Rectal smooth muscle tissue (tissue), 1 donor: ENCODE measurements around the gene PPP6R1.

Source experiments
- H3K27ac ChIP-seq: one replicate; pipeline ENCODE4 v1.7.0; 2013; ENCODE audit warnings: low read depth, low read length, inconsistent platforms
- H3K27me3 ChIP-seq: one replicate; pipeline ENCODE4 v1.7.0; 2013; ENCODE audit warnings: low read length; ENCODE audit not compliant: control insufficient read depth, insufficient read depth
- H3K36me3 ChIP-seq: one replicate; pipeline ENCODE4 v1.7.0; 2013; ENCODE audit warnings: low read length; ENCODE audit not compliant: control insufficient read depth, insufficient read depth
- H3K4me1 ChIP-seq: one replicate; pipeline ENCODE4 v1.7.0; 2013; ENCODE audit warnings: low read length; ENCODE audit not compliant: control insufficient read depth, insufficient read depth
- H3K4me3 ChIP-seq: one replicate; pipeline ENCODE4 v1.7.0; 2013; ENCODE audit warnings: low read length
- H3K9ac ChIP-seq: one replicate; pipeline ENCODE4 v1.7.0; 2013; ENCODE audit warnings: low read length

The PPP6R1 gene

GRCh38 chr19:55252760-55253663, 5.8 kb downstream of the PPP6R1 start:
- Histone ChIP-seq H3K4me1 (peaks cover 3% of the 10 kb centered on the region), H3K27ac (no peak overlapping the region), H3K4me3 (no peak overlapping the region), H3K27me3 (no peaks in the 10 kb centered on the region), H3K9ac (no peak overlapping the region), H3K36me3 (no peaks in the 10 kb centered on the region)

GRCh38 chr19:55251341-55252081, 7.3 kb downstream of the PPP6R1 start:
- Histone ChIP-seq H3K27me3 (no peaks in the 10 kb centered on the region), H3K9ac (peak overlapping the region; percentile 24), H3K4me1 (peaks cover 6% of the 10 kb centered on the region), H3K27ac (no peak overlapping the region), H3K4me3 (peak overlapping the region; percentile 12), H3K36me3 (peaks cover 6% of the 10 kb centered on the region)

- Histone ChIP-seq H3K27me3 (no peaks in the 10 kb centered on the region), H3K27ac (no peak overlapping the region), H3K9ac (no peak overlapping the region), H3K4me1 (peaks cover 6% of the 10 kb centered on the region), H3K36me3 (peaks cover 11% of the 10 kb centered on the region), H3K4me3 (no peak overlapping the region)
These were observed 8.4 kb downstream of the PPP6R1 start for GRCh38 chr19:55250262-55251036.

- Histone ChIP-seq H3K4me1 (peaks cover 6% of the 10 kb centered on the region), H3K27me3 (no peaks in the 10 kb centered on the region), H3K9ac (no peak overlapping the region), H3K4me3 (no peak overlapping the region), H3K27ac (no peak overlapping the region), H3K36me3 (peaks cover 17% of the 10 kb centered on the region)
These were observed 9.0 kb downstream of the PPP6R1 start for GRCh38 chr19:55249841-55250240.

- Histone ChIP-seq H3K36me3 (peaks cover 26% of the 10 kb centered on the region), H3K27ac (no peak overlapping the region), H3K4me1 (peaks cover 6% of the 10 kb centered on the region), H3K27me3 (no peaks in the 10 kb centered on the region), H3K9ac (no peak overlapping the region), H3K4me3 (no peak overlapping the region)
These were observed 10.1 kb downstream of the PPP6R1 start for GRCh38 chr19:55248704-55249103.

GRCh38 chr19:55248166-55248675, 10.6 kb downstream of the PPP6R1 start:
- no peaks in the 10 kb centered on the region for H3K27me3 ChIP-seq
- no peak overlapping the region for H3K4me3 ChIP-seq
- peaks cover 31% of the 10 kb centered on the region for H3K36me3 ChIP-seq
- peak overlapping the region; percentile 27 for H3K9ac ChIP-seq
- no peak overlapping the region for H3K27ac ChIP-seq
- peaks cover 6% of the 10 kb centered on the region for H3K4me1 ChIP-seq

DNA sequence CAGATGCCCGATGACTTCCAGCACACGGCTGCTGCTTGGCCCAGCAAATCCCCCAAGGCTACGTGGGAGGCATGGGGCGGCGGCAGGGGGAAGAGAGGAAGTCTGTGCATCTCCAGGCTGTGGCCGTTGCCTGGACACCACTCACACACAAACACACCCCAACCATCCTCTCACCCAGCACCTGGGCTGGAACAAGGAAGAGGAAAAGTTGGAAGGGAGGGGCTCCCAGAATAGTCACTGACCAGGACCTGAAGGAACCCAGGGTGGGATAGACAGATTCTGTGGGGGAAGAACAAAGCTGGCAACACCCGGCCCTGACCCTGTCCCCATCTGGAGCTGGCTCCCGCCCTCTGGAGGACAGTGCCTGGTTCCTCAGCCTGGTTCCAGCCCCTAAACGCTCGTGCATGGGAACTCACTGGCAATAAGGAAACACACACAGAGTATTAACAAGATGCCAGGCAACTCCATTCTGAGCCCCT, 11.2 kb downstream of the PPP6R1 start:
- Histone ChIP-seq H3K36me3 (peaks cover 32% of the 10 kb centered on the region), H3K27ac (no peak overlapping the region), H3K4me3 (no peak overlapping the region), H3K9ac (no peak overlapping the region), H3K4me1 (peaks cover 6% of the 10 kb centered on the region), H3K27me3 (no peaks in the 10 kb centered on the region)

GRCh38 chr19:55246462-55247451, 12.1 kb downstream of the PPP6R1 start:
- Histone ChIP-seq H3K27me3 (no peaks in the 10 kb centered on the region), H3K36me3 (peaks cover 41% of the 10 kb centered on the region), H3K4me1 (peaks cover 6% of the 10 kb centered on the region), H3K9ac (no peak overlapping the region), H3K27ac (no peak overlapping the region), H3K4me3 (no peak overlapping the region)

DNA sequence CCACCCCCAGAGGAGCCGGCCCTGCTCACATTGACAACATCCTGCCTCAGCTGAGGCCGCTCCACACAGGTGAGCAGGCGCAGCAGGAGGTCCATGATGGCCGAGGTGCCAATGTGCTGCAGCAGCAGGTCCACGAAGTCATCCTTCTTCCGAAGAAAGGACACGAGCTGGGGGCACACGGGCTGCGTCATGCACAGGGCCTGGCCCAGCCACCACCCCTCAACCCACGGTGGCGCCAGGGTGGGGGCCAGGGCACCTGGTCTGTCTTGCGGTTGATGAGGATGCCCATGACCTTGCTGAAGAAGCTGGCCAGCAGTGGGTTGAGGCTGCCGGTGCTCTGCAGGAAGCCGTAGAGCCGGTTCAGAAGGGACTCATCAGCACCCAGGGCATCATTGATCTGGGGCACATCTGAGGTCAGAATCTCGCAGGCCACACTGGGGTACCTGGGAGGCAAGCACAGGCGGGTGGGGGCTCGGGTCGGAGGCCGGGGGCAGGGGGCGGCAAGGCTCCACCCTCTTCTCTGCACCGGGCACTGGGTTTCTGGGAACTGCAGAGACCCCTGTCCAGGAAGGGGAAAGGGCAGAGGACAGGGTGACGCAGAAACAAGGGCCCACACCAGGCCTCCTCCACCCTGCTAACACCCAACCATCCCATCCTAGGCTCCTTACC, 13.4 kb downstream of the PPP6R1 start:
- Histone ChIP-seq H3K4me3 (no peak overlapping the region), H3K9ac (no peak overlapping the region), H3K27me3 (no peaks in the 10 kb centered on the region), H3K4me1 (peaks cover 6% of the 10 kb centered on the region), H3K27ac (no peak overlapping the region), H3K36me3 (peaks cover 53% of the 10 kb centered on the region)

DNA sequence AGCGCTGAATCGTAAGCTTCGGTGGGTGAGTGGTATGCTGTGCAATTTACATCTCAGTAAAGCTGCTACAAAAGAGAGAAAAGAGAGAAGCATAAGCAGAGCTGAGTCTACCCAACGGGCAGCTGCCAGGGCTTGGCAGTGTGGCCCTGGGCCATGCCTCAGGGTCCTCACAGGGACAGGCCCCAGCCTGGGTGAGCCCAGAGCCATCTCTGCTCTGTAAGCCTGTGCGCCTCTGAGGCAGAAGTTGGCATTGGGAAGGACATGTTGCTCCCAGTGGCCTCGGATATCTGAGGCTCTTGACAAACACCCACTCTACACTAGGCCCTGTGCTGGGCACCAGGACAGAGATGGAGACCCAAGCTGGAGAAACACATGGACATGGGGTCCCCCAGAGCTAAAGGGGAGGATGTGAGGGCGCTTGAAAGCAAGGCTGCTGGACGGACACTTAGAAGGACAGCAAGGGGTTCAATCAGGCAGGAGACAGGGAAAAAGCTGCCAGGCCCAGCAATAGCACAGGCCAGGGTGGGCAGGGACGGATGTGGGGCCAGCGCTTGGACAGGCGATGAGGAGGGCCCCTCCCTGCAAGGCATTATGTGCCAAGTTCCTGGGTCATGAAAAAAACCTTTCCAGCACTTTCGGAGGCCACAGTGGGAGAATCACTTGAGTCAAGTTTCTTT, 14.7 kb downstream of the PPP6R1 start:
- Histone ChIP-seq H3K9ac (no peak overlapping the region), H3K27me3 (no peaks in the 10 kb centered on the region), H3K27ac (no peak overlapping the region), H3K36me3 (peaks cover 64% of the 10 kb centered on the region), H3K4me1 (peaks cover 6% of the 10 kb centered on the region), H3K4me3 (no peak overlapping the region)
